GM21723 (cell line): ENCODE measurements around the gene ANKS1A.
"Not testable (repeated sequence)": the region's sequence is repeated elsewhere in the genome, so short reads cannot be mapped to it uniquely, and the experiment has no call there.

Experiments used
- ATAC-seq: cut with Tn5 transposase; IDR thresholded peaks from one replicate; pipeline ENCODE4 v1.9.1; 2021; ENCODE audit warnings: mild to moderate bottlenecking, moderate library complexity; ENCODE audit not compliant: unreplicated experiment

The ANKS1A gene

DNA sequence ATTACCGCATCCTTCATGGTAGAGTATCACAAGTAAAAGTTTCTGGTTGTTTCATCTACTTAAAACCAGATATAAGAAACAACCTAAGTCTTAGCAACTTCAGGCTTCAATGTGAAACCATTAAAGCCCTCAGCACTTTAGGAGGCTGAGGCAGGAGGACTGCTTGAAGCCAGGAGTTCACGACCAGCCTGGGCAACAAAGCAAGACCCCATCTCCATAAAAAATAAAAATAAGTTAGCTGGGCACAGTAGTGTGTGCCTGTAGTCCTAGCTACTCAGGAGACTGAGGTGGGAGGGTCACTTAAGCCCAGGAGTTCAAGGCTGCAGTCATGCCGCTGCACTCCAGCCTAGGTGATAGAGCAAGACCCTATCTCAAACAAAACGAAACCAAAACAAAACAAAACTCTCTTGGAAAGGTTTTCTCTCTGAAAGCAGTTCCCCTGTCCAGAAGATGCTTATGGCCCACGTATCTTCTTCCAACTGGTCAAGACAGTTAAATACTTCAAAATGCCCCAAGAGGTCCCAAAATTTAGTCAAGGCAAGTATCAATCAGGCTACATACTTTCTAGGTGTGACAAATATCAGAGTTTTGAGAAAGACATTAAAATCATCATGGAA is 11.1 kb upstream of the ANKS1A start:
- no peak for ATAC-seq

DNA sequence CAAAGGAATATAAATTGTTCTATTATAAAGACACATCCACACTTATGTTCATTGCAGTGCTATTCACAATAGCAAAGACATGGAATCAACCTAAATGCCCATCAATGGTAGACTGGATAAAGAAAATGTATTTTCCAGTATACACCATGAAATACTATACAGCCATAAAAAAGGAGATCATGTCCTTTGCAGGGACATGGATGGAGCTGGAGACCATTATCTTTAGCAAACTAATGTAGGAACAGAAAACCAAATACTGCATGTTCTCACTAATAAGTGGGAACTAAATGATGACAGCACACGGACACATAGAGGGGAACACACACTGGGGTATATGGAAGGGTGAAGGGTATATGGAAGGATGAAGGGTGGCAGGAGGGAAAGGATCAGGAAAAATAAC is 5.0 kb upstream of the ANKS1A start:
- not testable (repeated sequence) for ATAC-seq

DNA sequence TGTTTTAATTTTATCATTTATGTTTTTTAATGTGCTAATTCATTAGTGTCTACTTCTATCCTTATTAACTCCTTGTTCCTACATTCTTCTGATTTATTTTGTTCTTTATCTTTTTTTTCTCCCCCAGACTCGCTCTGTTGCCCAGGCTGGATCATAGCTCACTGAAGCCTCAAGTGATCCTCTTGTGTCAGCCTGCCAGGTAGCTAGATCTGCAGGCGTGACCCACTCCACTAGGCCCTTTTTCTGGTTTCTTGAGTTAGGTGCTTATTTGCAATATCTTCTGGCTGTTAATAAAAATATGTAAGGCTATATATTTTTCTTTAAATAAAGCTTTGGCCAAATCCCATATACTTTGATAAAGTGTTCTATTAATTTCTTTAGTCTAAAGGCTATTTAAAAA is 4.1 kb upstream of the ANKS1A start:
- no peak for ATAC-seq

DNA sequence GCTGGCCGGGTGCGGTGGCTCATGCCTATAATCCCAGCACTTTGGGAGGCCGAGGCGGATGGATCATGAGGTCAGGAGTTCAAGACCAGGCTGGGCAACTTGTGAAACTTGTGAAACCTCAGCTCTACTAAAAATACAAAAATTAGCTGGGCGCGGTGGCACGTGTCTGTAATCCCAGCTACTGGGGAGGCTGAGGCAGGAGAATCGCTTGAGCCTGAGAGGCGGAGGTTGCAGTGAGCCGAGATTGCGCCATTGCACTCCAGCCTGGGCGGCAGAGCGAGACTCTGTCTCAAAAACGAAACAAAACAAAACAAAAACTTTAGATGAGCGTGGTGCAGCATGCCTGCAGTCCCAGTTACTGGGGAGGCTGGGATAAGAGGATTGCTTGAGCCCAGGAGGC is 3.2 kb upstream of the ANKS1A start:
- ATAC-seq: not testable (repeated sequence)

DNA sequence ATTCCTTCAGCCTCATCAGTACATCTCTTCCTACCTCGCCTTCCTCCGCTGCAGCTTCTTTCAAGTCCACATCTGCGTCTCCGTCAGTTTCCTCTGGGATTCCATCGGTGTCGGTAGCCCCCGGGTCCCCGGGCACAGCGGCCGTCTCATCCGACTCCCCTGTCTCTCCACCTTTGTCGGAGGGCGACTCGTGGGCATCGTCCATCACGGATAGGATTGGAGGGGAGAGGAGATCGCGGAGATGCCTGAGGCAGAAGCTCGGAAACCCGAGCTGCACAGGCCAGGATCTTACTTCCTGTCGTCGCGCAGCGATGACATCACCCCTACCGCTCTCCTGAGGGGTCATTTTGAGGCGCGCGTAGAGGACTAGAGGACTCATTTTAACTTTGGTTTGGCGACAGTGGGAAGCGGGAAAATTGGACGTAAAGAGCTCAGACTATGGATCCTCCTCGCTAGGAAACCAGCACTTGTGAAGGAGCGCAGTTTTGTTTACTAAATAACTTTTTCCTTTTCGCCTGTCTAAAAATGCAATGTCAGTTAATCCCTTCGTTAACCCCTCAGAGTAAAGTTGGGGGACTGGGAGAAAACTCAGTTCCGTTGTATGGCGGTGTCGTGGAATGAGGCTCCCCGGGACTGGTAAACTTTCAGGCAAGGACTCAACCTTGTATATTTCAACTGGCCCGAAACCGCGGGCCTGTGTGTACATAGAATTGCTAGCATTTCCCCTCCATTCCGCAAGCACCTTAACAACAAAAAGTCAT is 1.1 kb upstream of the ANKS1A start, which contains the start of gene TAF11:
Gene TAF11 (minus strand): TSS at position 290 of the 761 bp plus-strand sequence. CDS start 85 bp downstream, at position 205.
- peak; percentile 75 for ATAC-seq

DNA sequence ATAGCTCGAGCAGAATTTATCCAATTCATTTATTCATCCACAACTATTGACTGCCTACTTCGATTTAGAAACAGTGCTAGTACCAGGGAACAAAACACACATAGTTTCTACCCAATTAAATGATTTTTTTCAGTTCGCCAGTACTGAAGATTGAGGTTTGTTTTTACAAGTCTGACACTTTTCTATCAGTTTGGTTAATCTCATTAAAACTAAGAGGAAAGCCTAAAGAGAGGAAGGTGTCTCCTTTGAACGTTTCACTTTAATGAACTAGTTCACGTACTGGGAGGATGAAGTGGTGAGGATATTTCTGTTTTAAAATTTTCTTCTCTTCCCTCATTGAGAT is 570 bp upstream of the ANKS1A start:
- ATAC-seq: no peak

DNA sequence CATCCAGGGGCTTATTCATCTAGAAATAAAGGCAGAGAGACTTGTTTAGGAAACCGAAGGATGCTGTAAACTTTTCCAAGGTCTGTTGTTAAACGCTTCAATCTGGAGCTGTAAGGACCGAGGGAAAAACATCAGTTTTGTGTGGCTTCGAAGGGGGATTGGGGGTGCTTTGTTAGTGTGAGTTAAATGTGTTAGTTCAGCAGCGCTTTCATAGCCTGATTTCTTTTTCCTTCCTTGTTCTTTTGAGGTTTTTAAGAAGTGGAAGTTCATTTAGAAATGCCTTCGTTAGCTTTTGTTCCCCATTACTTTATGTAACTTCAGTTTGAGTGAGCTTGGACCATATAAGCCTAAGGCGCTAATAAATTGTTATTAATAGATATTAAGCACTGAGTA is 1.5 kb downstream of the ANKS1A start:
- no peak for ATAC-seq

DNA sequence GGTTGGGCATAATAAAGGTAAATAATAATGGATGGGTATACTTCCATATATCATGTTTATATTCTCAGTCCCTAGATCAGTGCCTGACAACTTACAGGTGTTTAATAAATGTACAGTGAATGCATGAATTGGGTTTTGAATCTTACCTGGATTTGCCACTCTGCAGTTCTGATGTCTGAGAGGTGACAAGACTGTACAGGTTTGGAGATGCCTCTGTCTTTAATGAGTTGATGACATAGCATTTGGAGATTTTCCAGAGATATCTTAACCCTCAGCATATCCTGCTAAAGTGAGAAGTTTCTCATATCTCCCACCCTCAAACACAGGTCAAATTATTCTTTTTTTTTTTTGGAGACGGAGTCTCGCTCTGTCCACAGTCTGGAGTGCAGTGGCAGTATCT is 2.2 kb downstream of the ANKS1A start:
- ATAC-seq: no peak

DNA sequence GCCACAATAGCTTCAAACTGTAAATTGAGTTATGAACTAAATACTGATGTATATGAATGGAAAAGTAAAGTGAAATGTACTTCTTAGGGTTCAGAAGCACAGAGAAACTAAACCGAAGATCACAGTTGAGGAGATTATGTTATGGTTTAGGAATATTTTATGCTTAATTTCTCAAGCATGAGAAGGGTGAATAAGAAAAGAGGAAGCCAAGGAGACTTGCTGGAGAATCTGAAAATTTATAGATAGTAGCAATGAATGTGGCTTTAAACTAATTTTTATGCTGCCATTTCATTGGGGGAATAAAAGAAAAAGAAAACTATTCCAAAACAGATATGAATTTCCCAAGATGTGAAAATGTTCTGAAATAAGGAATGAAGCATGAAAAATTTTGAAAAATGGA is 5.6 kb downstream of the ANKS1A start:
- ATAC-seq: no peak

DNA sequence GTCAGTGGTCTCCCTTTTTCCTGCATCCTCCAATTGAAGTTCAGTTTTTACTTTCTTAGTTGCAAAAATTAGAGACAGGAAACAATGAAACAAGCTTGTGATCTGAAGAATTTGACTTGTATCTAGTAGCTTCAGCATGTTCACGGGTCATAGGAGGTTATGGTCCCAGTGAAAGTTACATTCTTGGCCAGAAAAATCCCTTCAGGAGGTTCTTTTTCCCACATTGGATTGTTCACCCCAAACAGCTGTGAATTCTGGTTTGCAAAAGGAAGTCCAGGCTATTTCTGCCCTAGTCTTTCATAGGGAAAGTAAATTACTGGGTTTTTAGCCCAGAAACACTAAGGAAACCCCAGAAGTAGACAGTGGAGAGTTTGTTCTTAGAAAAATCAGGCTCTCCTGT is 8.1 kb downstream of the ANKS1A start:
- no peak for ATAC-seq

DNA sequence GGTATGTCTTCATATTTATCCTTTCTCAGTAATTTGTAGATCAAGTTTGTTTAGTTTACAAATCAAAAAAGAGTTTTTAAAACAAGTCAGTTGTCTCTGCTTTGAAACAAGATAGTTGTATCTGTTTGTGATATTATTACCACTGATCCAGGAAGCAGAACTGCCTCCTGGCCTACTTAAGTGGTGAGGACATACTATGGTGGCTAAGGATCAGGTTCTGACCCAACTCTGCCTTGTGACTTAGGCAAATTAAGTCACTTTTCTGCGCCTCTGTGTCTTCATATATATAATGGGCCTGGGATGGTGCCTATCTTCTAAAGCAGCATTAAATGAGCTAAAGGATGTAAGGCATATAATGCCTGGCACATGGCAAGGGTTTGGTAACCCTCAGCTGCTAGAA is 8.7 kb downstream of the ANKS1A start:
- ATAC-seq: no peak

DNA sequence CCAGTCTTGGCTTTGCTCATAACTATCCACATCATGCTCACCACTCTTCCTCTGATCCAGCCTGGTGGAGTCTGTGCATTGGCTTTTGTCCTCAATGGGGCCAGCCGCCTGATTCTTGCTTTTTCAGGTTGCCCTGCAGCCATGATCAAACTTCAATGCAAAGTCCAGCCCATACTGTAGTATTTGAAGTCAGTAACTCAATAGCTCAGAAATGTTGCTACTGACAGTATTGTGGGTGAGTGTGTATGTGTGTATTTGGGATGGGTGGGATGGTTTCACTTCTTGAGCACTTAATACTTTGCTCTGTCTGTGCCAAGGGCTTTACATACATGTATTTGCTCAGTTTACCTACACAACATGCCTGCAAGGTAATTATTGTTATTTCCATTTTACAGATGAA is 10.7 kb downstream of the ANKS1A start:
- ATAC-seq: not testable (repeated sequence)

DNA sequence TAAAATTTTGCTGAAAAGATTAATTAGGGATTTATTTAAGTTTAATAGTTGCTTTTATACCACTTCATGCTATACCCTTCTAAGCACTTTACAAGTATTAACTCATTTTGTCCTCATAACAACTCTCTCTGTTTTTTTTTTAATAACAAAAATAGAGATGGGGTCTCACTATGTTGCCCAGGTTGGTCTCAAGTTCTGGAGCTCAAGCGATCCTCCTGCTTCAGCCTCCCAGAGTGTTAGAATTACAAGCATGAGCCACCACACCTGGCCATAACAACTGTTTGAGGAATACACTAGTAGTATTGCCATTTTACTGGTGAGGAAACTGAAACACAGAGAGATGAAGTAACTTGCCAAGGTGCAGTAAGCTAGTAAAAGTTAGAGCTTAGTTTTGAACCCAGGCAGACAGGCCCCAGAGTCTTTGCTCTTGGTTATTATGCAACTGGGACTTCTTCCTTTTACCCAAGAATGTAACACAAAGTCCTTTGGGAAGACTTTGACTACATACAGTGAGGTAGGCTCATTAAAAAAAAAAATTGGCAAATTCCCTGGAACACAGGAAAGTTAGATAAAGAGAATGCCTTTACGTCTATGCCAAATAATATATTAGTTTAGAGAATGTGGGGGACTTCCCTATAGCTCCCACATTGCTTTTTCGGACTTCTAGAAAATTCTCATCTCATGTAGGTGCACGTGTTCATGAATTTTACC is 11.4 kb downstream of the ANKS1A start:
- ATAC-seq: no peak

DNA sequence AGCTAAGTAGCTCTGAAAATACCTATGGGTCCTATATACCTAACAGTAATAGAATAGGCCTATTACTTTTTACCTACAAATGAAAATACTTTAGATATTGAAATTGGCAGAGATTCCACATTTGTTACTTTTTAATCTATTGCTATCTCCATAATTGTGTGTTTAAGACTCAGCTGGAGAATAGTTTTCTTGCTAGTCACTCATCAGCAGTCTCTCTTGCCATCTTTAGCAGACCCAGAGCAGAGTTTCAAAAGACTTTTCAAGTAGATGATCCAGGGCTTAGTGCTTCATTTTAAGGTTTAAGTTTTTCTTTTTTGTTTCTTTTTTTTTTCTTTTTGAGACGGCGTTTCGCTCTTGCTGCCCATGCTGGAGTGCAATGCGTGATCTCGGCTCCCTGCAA is 12.9 kb downstream of the ANKS1A start:
- ATAC-seq: no peak

DNA sequence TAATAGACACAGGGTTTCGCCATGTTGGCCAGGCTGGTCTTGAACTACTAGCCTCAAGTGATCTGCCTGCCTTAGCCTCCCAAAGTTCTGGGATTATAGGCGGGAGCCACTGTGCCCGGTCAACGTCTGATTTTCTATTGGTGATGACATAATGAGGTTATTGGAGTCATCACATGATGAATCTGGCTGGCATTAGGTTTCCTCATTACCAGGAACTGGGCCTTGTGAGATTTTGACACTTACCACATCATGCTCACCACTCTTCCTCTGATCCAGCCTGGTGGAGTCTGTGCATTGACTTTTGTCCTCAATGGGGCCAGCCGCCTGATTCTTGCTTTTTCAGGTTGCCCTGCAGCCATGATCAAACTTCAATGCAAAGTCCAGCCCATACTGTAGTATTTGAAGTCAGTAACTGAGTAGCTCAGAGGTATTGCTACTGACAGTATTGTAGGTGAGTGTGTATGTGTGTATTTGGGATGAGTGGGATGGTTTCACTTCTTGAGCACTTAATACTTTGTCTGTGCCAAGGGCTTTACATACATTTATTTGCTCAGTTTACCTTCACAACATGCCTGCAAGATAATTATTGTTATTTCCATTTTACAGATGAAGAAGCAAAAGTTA is 16.0 kb downstream of the ANKS1A start:
- no peak for ATAC-seq

DNA sequence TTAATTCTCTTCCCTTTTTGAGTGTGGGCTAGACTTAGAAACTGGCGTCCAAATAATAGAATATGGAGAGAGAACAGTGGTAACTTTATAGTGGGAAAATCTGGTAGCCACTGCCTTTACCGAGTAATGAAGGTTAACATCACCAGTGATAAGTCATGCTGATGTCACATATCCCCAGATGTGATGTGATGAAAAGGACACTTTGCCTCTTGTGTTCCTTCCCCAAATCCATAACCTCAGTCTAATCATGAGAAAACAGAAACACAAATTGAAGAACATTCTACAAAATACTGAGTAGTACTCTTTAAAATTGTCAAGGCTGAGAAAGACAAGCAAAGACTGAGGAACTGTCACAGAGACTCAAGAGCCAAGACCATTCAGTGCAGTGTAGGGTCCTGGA is 17.8 kb downstream of the ANKS1A start:
- ATAC-seq: no peak

DNA sequence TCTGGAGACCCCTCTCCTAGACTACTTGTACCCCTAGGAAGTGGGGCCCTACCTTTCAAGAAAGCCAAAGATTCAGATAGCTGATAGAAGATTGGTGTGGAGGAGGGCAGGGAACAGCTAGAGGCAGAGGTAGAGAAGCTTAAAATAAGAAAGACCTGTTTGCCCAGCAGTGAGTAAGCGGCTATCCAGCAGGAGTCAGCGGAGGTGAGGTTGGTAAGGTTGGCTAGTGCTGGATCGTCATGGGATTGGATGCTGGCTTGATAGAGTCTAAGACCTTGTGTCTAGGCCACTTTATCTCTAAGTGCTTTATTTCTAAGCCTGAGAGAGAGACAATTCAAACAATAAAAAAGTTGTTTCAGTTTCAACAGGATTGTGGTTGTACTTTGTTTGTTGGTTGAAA is 19.1 kb downstream of the ANKS1A start:
- ATAC-seq: no peak

DNA sequence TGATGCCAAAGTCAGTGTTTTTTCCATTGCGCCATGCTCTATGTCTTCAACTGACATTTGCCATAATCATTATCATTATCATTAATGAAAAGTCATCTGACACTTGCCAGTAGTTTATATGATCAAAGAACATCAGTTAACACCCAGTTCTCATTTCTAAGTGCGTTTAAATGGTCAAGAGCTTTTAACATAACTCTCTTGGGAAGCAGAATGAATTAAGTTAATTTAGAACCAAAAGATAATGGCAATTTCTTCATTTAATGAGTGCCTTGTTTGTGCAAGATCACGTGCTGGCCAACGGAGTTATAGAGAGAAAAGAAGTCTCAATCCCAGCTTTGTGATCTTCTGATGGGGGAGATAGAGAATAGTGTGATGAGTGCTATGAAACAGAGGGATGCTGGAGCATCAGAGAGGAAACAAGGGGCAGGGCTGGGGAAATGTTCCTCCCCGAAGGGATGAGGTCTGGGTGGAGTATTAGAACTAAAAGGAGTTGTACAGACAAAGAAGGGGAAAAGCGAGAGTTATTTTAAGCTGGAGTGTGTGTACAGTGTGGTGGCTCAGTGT is 20.3 kb downstream of the ANKS1A start:
- ATAC-seq: no peak

DNA sequence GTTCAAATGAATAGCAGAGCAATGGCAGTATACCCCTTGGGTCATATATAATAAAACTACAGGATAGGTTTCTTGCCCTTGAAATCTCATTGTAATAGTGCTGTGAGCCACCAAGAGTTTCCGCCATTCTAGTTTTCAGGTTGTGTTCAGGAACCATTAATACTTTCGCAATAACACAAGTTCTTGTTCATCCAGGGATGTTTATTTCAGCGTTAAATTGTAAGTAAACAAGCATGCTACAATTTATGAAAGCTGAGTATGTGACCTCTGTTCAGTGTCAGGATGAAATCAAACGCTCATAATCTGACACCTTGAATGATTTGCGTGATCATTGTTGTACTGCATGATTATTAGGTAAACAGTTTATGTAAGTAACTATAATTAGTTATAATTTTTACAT is 22.8 kb downstream of the ANKS1A start:
- ATAC-seq: no peak

DNA sequence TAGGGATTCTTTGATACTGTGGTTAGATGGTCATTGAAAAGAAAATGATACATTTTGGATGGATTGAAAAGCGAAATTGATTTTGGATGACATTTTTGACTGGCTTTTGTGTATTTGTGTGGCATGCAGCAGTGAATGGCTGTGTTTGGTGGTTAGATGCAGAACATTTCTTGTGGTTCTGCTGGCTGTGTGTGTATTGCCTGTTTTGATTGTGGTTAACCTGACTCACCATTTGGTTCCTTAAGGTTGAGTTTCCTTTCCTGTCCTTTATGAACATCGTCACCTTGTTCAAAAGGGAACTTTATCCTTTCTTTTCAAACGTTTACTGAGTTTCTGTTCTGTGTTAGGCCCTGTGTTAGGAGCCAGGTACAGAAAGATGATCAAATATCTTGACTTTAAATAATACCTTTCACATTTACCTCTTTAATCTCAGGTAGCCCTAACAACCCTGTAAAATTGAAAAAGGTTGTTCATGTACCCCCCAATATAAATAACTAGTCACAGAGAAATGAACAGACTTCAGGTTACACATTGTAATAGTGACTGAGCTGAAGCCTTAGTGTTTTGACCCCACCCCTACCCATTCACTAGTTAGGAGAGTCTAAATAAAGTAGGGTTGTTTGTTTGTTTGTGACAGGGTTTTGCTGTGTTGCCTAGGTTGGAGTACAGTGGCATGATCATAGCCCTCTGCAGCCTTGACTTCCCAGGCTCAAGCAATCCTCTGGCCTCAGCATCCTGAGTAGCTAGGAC is 23.8 kb downstream of the ANKS1A start:
- no peak for ATAC-seq

DNA sequence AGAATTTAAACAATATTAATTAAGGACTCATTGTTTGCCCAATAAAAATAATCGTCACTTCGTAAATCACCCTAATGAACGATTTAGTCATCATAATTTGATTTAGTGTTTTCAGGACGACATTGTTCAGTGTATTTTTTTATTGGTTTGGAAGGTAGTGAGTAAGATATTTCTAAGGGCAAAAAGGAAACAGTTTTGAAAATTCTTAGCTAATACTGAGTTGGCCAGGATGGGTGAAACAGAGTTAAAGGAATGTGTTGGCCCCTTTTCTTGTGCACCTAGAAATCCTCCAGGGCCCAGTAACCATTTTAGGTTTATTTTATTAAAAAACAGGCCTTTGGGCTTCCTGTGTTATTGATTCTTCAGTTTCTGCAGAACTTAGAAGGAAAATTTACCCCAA is 25.3 kb downstream of the ANKS1A start:
- no peak for ATAC-seq
